NCI-H460 (cell line): Measurements from ENCODE around the gene TERB2. TPM values are rescaled to one million over a fixed set of nuclear protein-coding genes. Genes with fewer than 3 reads are reported as not detected.
"Not testable (repeated sequence)": the region's sequence is repeated elsewhere in the genome, so short reads cannot be mapped to it uniquely, and the experiment has no call there.

Experiments
- DNase-seq: peaks from one replicate; pipeline ENCODE4 v3.0.0-alpha.2; 2016; ENCODE audit warnings: low read depth; ENCODE audit errors: extremely low read depth
- small RNA-seq, 2 experiments: library from RNA; depleted of rRNA; stranded (forward); fragments of <200 nt; gene quantifications; one replicate each; pipeline ENCODE3, GENCODE V24; 2014
- total RNA-seq: library from RNA; depleted of rRNA; stranded (reverse); fragments of >200 nt; shearing (Covaris generic); gene quantifications from 2 replicates; pipeline ENCODE4 v1.2.3, GENCODE V29; 2014; rRNA removed

TERB2 gene
- total RNA-seq, 1 experiment from 2014 or later, result not detected

- not testable (repeated sequence) for DNase-seq
Observed at GRCh38 chr15:45001180-45001579, 44.7 kb downstream of the TERB2 start.

GRCh38 chr15:45003731-45004410 lies 47.4 kb downstream of the TERB2 start:
- DNase-seq, result not testable (repeated sequence)

GRCh38 chr15:45004590-45005175 lies 48.2 kb downstream of the TERB2 start:
- DNase-seq, result not testable (repeated sequence)

- no peak for DNase-seq
Observed at GRCh38 chr15:45009046-45009445, 52.6 kb downstream of the TERB2 start.

- not testable (repeated sequence) for DNase-seq
Observed at GRCh38 chr15:45015114-45015513, 58.6 kb downstream of the TERB2 start.

GRCh38 chr15:45020222-45020900 lies 63.9 kb downstream of the TERB2 start:
- not testable (repeated sequence) for DNase-seq

GRCh38 chr15:45020901-45021259 lies 64.4 kb downstream of the TERB2 start:
- DNase-seq, result not testable (repeated sequence)

GRCh38 chr15:45021348-45021747 lies 64.9 kb downstream of the TERB2 start:
- DNase-seq, result no peak

- peak; percentile 87 for DNase-seq
Observed at GRCh38 chr15:45022871-45023658, 66.6 kb downstream of the TERB2 start, which contains the start of gene SORD. Gene SORD, plus strand, starts transcription at chr15:45023195. Its CDS starts 89 bp downstream, at chr15:45023284.

GRCh38 chr15:45023659-45024225 lies 67.3 kb downstream of the TERB2 start:
- DNase-seq, result peak; percentile 5

GRCh38 chr15:45024649-45025048 lies 68.2 kb downstream of the TERB2 start:
- not testable (repeated sequence) for DNase-seq

GRCh38 chr15:45025627-45026026 lies 69.1 kb downstream of the TERB2 start:
- not testable (repeated sequence) for DNase-seq

- DNase-seq, result no peak
Observed at GRCh38 chr15:45026651-45027190, 70.2 kb downstream of the TERB2 start.

- no peak for DNase-seq
Observed at GRCh38 chr15:45027220-45027619, 70.7 kb downstream of the TERB2 start.

Small RNA genes within 50 kb of the gene (small RNA-seq; reads per million reads assigned to genes)
- 0 reads per million in 2 experiments for gene RNU1-78P
- gene RNU6-1108P, result 0 reads per million in 2 experiments
- gene RNU6-1332P, result 0 reads per million in 2 experiments
- gene RNU6-966P, result 0 to 0.06 reads per million in 2 experiments

Other genes with a start within 250 kb of the TERB2 start
- 0.15 TPM in 1 of 2 replicates, not detected in the other for gene PATL2, start 245.4 kb upstream of the TERB2 start, total RNA-seq
- 2,024 and 2,095 TPM in 2 replicates for gene B2M, start 245.2 kb upstream of the TERB2 start, total RNA-seq
- gene TRIM69, start 220.2 kb upstream of the TERB2 start, total RNA-seq, result 8.1 and 10.0 TPM in 2 replicates
- gene SORD, start 66.5 kb downstream of the TERB2 start, total RNA-seq, result 65.1 and 65.5 TPM in 2 replicates
- 0.02 TPM in 1 of 2 replicates, not detected in the other for gene DUOX2, start 157.5 kb downstream of the TERB2 start, total RNA-seq
- gene DUOXA2, start 157.6 kb downstream of the TERB2 start, total RNA-seq, result not detected in 2 replicates
- gene DUOXA1, start 173.2 kb downstream of the TERB2 start, total RNA-seq, result 0.97 and 0.98 TPM in 2 replicates
- not detected in 2 replicates for gene DUOX1, start 173.3 kb downstream of the TERB2 start, total RNA-seq
- 1.4 and 3.1 TPM in 2 replicates for gene SHF, start 231.3 kb downstream of the TERB2 start, total RNA-seq